B cell (primary cell): ENCODE results near the gene SLC1A2. TPM values are rescaled to one million over a fixed set of nuclear protein-coding genes. Genes with fewer than 3 reads are reported as not detected.
A peak's percentile ranks its signal among the peaks of the same experiment; 100 is the strongest.

Experiments
- ATAC-seq: fragments of 200-7000 bp; cut with Tn5 transposase; one replicate; pipeline ENCODE4 v1.10.0; 2021; ENCODE audit warnings: low read depth, mild to moderate bottlenecking, moderate number of reproducible peaks, moderate library complexity
- CTCF ChIA-PET: fragments of 350-600 bp; sonication (Branson Sonifier 250); formaldehyde crosslinking; loops from one replicate; lab custom pipeline; 2021; ENCODE audit warnings: antibody characterized with exemption, inconsistent platforms; lab: Charles Lee
- POLR2A ChIA-PET: fragments of 350-600 bp; sonication (Branson Sonifier 250); formaldehyde crosslinking; loops from one replicate; lab custom pipeline; 2021; ENCODE audit warnings: antibody characterized with exemption; lab: Charles Lee
- DNase-seq: peaks from one replicate; pipeline ENCODE4 v3.0.0; 2013
- H2AFZ ChIP-seq: 2 replicates; pipeline ENCODE4 v1.6.1; 2012; ENCODE audit warnings: mild to moderate bottlenecking, low read depth, low read length; ENCODE audit not compliant: insufficient read depth, poor library complexity, severe bottlenecking
- H3K27ac ChIP-seq, 2 donors: 1 replicate in 1 of 2; 2 replicates in 1 of 2; pipeline ENCODE4 v1.5.1; 2012 to 2013; ENCODE audit warnings: low read length in 2 of 2, mild to moderate bottlenecking in 2 of 2, moderate library complexity in 1 of 2
- H3K27me3 ChIP-seq, 4 experiments: fragments of 200-600 bp in 1 of 4; sonication (generic) in 1 of 4; replicated peaks in 1 of 4; 1 replicate in 2 of 4; 2 replicates in 2 of 4; pipeline versions ENCODE4 v1.6.1 to v1.7.0; 2013 to 2016; ENCODE audit warnings: low read length in 3 of 4, mild to moderate bottlenecking in 2 of 4, mixed read lengths in 1 of 4, moderate library complexity in 1 of 4; ENCODE audit not compliant: insufficient read depth in 4 of 4, control insufficient read depth in 3 of 4; ENCODE audit errors: control extremely low read depth in 1 of 4
- H3K36me3 ChIP-seq, 2 experiments: replicated peaks in 1 of 2; 1 replicate in 1 of 2; 2 replicates in 1 of 2; pipeline versions ENCODE4 v1.6.1 to v1.7.1; 2013; ENCODE audit warnings: low read length in 1 of 2; ENCODE audit not compliant: insufficient read depth in 2 of 2, control insufficient read depth in 1 of 2; ENCODE audit errors: control extremely low read depth in 1 of 2, extremely low read depth in 1 of 2
- H3K4me1 ChIP-seq, 2 donors: fragments of 200-600 bp in 1 of 2; sonication (generic) in 1 of 2; 1 replicate in 1 of 2; 2 replicates in 1 of 2; pipeline versions ENCODE4 v1.5.1 to v1.6.1; 2013 to 2017; ENCODE audit warnings: low read length in 2 of 2; ENCODE audit not compliant: control insufficient read depth in 2 of 2, insufficient read depth in 2 of 2
- H3K4me2 ChIP-seq: replicated peaks from 2 replicates; pipeline ENCODE3; 2012; ENCODE audit warnings: mild to moderate bottlenecking, low read depth, low read length; ENCODE audit not compliant: poor library complexity, severe bottlenecking
- H3K4me3 ChIP-seq, 5 experiments: fragments of 200-600 bp in 1 of 5; sonication (generic) in 1 of 5; 1 replicate in 3 of 5; 2 replicates in 2 of 5; pipeline versions ENCODE4 v1.5.1 to v1.7.0; 2011 to 2016; ENCODE audit warnings: low read length in 4 of 5, mild to moderate bottlenecking in 4 of 5, low read depth in 2 of 5, control low read depth in 1 of 5, moderate library complexity in 1 of 5; ENCODE audit not compliant: insufficient read depth in 1 of 5; ENCODE audit errors: control extremely low read depth in 1 of 5, extremely low read depth in 1 of 5
- H3K79me2 ChIP-seq: fragments of 200-600 bp; sonication (generic); one replicate; pipeline ENCODE4 v1.6.0; 2016; ENCODE audit warnings: low read length; ENCODE audit not compliant: control insufficient read depth, insufficient read depth
- H3K9ac ChIP-seq: fragments of 200-600 bp; sonication (generic); 2 replicates; pipeline ENCODE4 v1.6.1; 2017; ENCODE audit warnings: mild to moderate bottlenecking, low read length, moderate library complexity
- H3K9me3 ChIP-seq, 3 donors: one replicate each; pipeline versions ENCODE4 v1.6.1 to v1.7.1; 2013; ENCODE audit warnings: low read length in 2 of 3; ENCODE audit not compliant: control insufficient read depth in 2 of 3, insufficient read depth in 1 of 3; ENCODE audit errors: control extremely low read depth in 1 of 3
- H4K20me1 ChIP-seq: 2 replicates; pipeline ENCODE4 v1.6.0; 2012; ENCODE audit warnings: mild to moderate bottlenecking, low read length; ENCODE audit not compliant: insufficient read depth, control insufficient read depth, poor library complexity, severe bottlenecking
- H3K27ac Mint-ChIP-seq: one replicate; pipeline ENCODE4 v1.8.0; 2021; ENCODE audit warnings: mixed read lengths
- H3K27me3 Mint-ChIP-seq: one replicate; pipeline ENCODE4 v1.8.0; 2021; ENCODE audit warnings: mixed read lengths
- H3K4me1 Mint-ChIP-seq: one replicate; pipeline ENCODE4 v1.8.0; 2021; ENCODE audit warnings: mixed read lengths
- H3K4me3 Mint-ChIP-seq: one replicate; pipeline ENCODE4 v1.8.0; 2021; ENCODE audit warnings: mixed read lengths
- H3K9me3 Mint-ChIP-seq: one replicate; pipeline ENCODE4 v1.8.0; 2022; ENCODE audit warnings: mixed read lengths; ENCODE audit not compliant: insufficient read depth
- EZH2 ChIP-seq: IDR thresholded peaks from 2 replicates; pipeline ENCODE4 v1.6.1; 2012; ENCODE audit warnings: borderline replicate concordance, low read depth, mild to moderate bottlenecking, moderate library complexity, low read length; ENCODE audit not compliant: insufficient read depth, poor library complexity, severe bottlenecking
- WGBS: methylation state at CpG from one replicate; pipeline ENCODE4 v1.1.5; 2013; ENCODE audit warnings: missing lambda C conversion rate; ENCODE audit not compliant: insufficient coverage; 5-methylcytosine and 5-hydroxymethylcytosine counted together
- intact Hi-C: fragments of 100-400 bp; cut with micrococcal nuclease; formaldehyde crosslinking; loops from one replicate; pipeline ENCODE4 v1.10.0; 2022
- polyA plus RNA-seq: library from polyadenylated mRNA; depleted of rRNA; stranded (reverse); fragments of >200 nt; gene quantifications from 2 replicates; pipeline ENCODE4 v1.2.3, GENCODE V29; 2012
- total RNA-seq, 2 donors: library from RNA; stranded (reverse); fragments of 120-200 nt in 1 of 2; gene quantifications; 1 replicate in 1 of 2; 2 replicates in 1 of 2; pipeline versions ENCODE4 v1.2.3 to v1.2.4, GENCODE V29; 2013 to 2022
- TF ChIP-seq, protein P1 (sequence below): fragments of 200-600 bp; IDR thresholded peaks from one replicate; pipeline ENCODE4 v1.8.0; 2022; ENCODE audit warnings: antibody characterized with exemption, mild to moderate bottlenecking

Gene SLC1A2
- total and polyA plus RNA-seq, 2 donors (not counting 1 experiment from before 2014, with no cell fraction given): not detected

DNA sequence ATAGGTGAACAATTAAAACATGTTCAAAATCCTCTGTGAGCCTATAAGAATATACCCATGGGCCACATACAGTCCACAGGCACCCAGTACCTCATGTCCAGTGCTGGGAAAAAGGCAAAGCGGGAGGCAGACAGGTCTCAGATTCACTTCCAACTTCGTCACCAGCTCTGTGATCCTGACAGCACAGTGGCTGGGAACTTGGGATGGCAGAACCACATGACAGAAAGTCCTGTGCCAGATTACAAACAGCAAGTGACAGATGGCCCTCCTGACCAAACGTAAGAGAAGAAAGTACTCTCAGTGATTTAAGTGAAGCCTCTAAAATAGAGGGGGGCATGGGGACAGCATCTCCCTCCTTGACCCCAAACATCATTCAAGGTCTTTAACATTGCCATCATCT is 5.8 kb downstream of the SLC1A2 start:
- Mint-ChIP-seq H3K27ac (no peak overlapping the region), H3K4me1 (peaks cover 3% of the 10 kb centered on the region), H3K27me3 (peaks cover 61% of the 10 kb centered on the region), H3K4me3 (no peak overlapping the region), H3K9me3 (no peaks in the 10 kb centered on the region)
- H3K27ac ChIP-seq: no peak overlapping the region
- no peaks in the 10 kb centered on the region for H4K20me1 ChIP-seq
- H3K9ac ChIP-seq: no peak overlapping the region
- DNase-seq (no peak), ATAC-seq (no peak)
- H3K4me2 ChIP-seq: no peak overlapping the region
- intact Hi-C loops: loop anchor here (5.0 kb wide), 1 partner anchor 486 kb away; no protein-coding TSS in a partner anchor
- no peaks in the 10 kb centered on the region for H3K36me3 ChIP-seq
- 74% methylated on average over 2 of the region's 3 CpGs for WGBS
- TF ChIP-seq, protein P1, sequence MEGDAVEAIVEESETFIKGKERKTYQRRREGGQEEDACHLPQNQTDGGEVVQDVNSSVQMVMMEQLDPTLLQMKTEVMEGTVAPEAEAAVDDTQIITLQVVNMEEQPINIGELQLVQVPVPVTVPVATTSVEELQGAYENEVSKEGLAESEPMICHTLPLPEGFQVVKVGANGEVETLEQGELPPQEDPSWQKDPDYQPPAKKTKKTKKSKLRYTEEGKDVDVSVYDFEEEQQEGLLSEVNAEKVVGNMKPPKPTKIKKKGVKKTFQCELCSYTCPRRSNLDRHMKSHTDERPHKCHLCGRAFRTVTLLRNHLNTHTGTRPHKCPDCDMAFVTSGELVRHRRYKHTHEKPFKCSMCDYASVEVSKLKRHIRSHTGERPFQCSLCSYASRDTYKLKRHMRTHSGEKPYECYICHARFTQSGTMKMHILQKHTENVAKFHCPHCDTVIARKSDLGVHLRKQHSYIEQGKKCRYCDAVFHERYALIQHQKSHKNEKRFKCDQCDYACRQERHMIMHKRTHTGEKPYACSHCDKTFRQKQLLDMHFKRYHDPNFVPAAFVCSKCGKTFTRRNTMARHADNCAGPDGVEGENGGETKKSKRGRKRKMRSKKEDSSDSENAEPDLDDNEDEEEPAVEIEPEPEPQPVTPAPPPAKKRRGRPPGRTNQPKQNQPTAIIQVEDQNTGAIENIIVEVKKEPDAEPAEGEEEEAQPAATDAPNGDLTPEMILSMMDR: no peak
- no peak for TF ChIP-seq EZH2
- H3K9me3 ChIP-seq: no peaks in the 10 kb centered on the region
- ChIA-PET CTCF (no interaction called here), POLR2A (no interaction called here)
- H3K27me3 ChIP-seq: peaks cover 0 to 23% (median 17%) of the 10 kb centered on the region in 4 experiments
- H3K4me3 ChIP-seq: no peak overlapping the region
- H2AFZ ChIP-seq: no peak overlapping the region
- H3K79me2 ChIP-seq: no peaks in the 10 kb centered on the region
- peaks cover under 1 to 4% of the 10 kb centered on the region in 2 donors for H3K4me1 ChIP-seq

DNA sequence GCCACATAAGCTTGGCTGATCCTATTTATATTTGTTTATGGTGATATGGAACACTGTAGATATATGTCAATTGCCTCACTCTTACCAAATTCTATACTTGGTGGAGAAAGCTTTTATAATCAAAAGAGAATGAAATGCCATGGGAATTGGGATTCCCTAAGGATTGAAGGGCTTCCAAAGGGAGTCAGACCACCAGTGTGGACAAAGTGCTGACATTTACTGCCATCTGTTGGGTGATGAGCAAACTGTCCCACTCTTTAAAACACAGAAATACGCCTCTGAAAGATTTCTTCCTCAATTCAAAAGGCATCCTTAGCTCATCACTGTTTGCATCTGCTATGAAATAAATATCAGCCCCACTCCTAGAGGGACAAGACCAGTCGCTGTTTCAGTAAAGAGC is 7.1 kb downstream of the SLC1A2 start:
- Histone ChIP-seq H3K9ac (no peak overlapping the region), H3K4me3 (no peak overlapping the region), H4K20me1 (no peaks in the 10 kb centered on the region), H3K79me2 (no peaks in the 10 kb centered on the region), H3K9me3 (no peaks in the 10 kb centered on the region), H3K36me3 (no peaks in the 10 kb centered on the region), H3K27me3 (peaks cover 0 to 19% (median 5%) of the 10 kb centered on the region in 4 experiments), H3K4me2 (no peak overlapping the region), H3K4me1 (no peaks in the 10 kb centered on the region), H2AFZ (no peak overlapping the region), H3K27ac (no peak overlapping the region)
- intact Hi-C loops: loop anchor here (5.0 kb wide), 1 partner anchor 485 kb away; no protein-coding TSS in a partner anchor
- ChIA-PET CTCF (interaction anchor here (0.7 to 1.6 kb wide), 5 partner anchors 18 to 826 kb away, joined by 3 to 4 read pairs (median 3); no protein-coding TSS in a partner anchor), POLR2A (no interaction called here)
- 89% methylated on average over 2 of the region's 2 CpGs for WGBS
- Mint-ChIP-seq H3K4me3 (no peak overlapping the region), H3K9me3 (no peaks in the 10 kb centered on the region), H3K4me1 (no peaks in the 10 kb centered on the region), H3K27me3 (peaks cover 48% of the 10 kb centered on the region), H3K27ac (no peak overlapping the region)
- DNase-seq (peak; percentile 13), ATAC-seq (no peak)
- TF ChIP-seq, protein P1: peak; percentile 43
- no peak for TF ChIP-seq EZH2
